ENCODE data around the gene AKNA.

GRCh38 chr9:114357911-114358328 lies 29.9 kb downstream of the AKNA start:
- TF ChIP-seq AFF4 (CRISPR knock-in tag; IDR thresholded peaks at IDR 0.05; ENCODE audit: borderline replicate concordance) = no peak
- no peak for TF ChIP-seq NFYB (CRISPR knock-in tag; conservative IDR thresholded peaks at IDR 0.05; ENCODE audit: low read depth)
- TF ChIP-seq SP1 (CRISPR knock-in tag; conservative IDR thresholded peaks at IDR 0.05) = no peak
- no peak for TF ChIP-seq CTCF (IDR thresholded peaks at IDR 0.05)
- no peak for TF ChIP-seq ZNF532 (CRISPR knock-in tag; IDR thresholded peaks at IDR 0.05; ENCODE audit: borderline replicate concordance)
